NOMO-1 (cell line): ENCODE measurements around the gene SFTPB.
"Not testable (repeated sequence)": the region's sequence is repeated elsewhere in the genome, so short reads cannot be mapped to it uniquely, and the experiment has no call there.

Source experiments
- DNase-seq, 2 experiments: peaks; one replicate each; lab custom pipeline; 2025; ENCODE audit not compliant: unreplicated experiment in 2 of 2; lab: John Stamatoyannopoulos, UW

Gene SFTPB

GRCh38 chr2:85660301-85660700, 7.7 kb downstream of the SFTPB start:
- not testable (repeated sequence) for DNase-seq

- no peak for DNase-seq
Observed at GRCh38 chr2:85659324-85659981, 8.5 kb downstream of the SFTPB start.

- DNase-seq, result not testable (repeated sequence)
Observed at GRCh38 chr2:85657399-85657798, 10.6 kb downstream of the SFTPB start.

- no peak for DNase-seq
Observed at GRCh38 chr2:85656468-85656867, 11.5 kb downstream of the SFTPB start.

- no peak for DNase-seq
Observed at GRCh38 chr2:85655961-85656417, 12.0 kb downstream of the SFTPB start.

GRCh38 chr2:85653996-85654395, 14.0 kb downstream of the SFTPB start:
- no peak for DNase-seq

- DNase-seq, result no peak
Observed at GRCh38 chr2:85652056-85652455, 15.9 kb downstream of the SFTPB start.

- DNase-seq, result no peak
Observed at GRCh38 chr2:85651097-85651496, 16.9 kb downstream of the SFTPB start.

GRCh38 chr2:85650456-85650855, 17.5 kb downstream of the SFTPB start:
- DNase-seq, result no peak

- no peak for DNase-seq
Observed at GRCh38 chr2:85649201-85650190, 18.5 kb downstream of the SFTPB start.

- DNase-seq, result no peak
Observed at GRCh38 chr2:85648619-85649018, 19.4 kb downstream of the SFTPB start.

GRCh38 chr2:85647823-85648526, 20.0 kb downstream of the SFTPB start:
- peak; percentile 74 to 93 for DNase-seq

GRCh38 chr2:85646166-85646565, 21.8 kb downstream of the SFTPB start:
- DNase-seq, result no peak

GRCh38 chr2:85644909-85645308, 23.1 kb downstream of the SFTPB start:
- DNase-seq, result no peak

- no peak for DNase-seq
Observed at GRCh38 chr2:85642725-85643124, 25.3 kb downstream of the SFTPB start.

- no peak for DNase-seq
Observed at GRCh38 chr2:85635636-85636035, 32.4 kb downstream of the SFTPB start.

GRCh38 chr2:85635011-85635410, 33.0 kb downstream of the SFTPB start:
- DNase-seq, result peak in 1 of 2 experiments; percentile 45

GRCh38 chr2:85631316-85631715, 36.7 kb downstream of the SFTPB start:
- DNase-seq, result no peak

GRCh38 chr2:85628658-85629057, 39.3 kb downstream of the SFTPB start:
- DNase-seq, result no peak

GRCh38 chr2:85623991-85624390, 44.0 kb downstream of the SFTPB start:
- no peak for DNase-seq

GRCh38 chr2:85621338-85621737, 46.7 kb downstream of the SFTPB start:
- DNase-seq, result no peak
